Coronary artery (tissue), 2 donors: ENCODE measurements around the gene TMEM51.

Experiments
- DNase-seq: peaks from one replicate; pipeline ENCODE4 v3.0.0-alpha.2; 2017; ENCODE audit warnings: low spot score
- H3K27ac ChIP-seq, 2 donors: fragments of 200-600 bp; sonication (generic); one replicate each; pipeline ENCODE4 v1.5.1; 2016 to 2019
- H3K4me3 ChIP-seq: fragments of 200-600 bp; sonication (generic); 2 replicates; pipeline ENCODE4 v1.5.1; 2016; ENCODE audit warnings: mild to moderate bottlenecking, moderate library complexity
- CTCF ChIP-seq: fragments of 200-600 bp; sonication (generic); IDR thresholded peaks from one replicate; pipeline ENCODE4 v1.5.1; 2019; ENCODE audit warnings: antibody characterized with exemption

TMEM51 gene

DNA sequence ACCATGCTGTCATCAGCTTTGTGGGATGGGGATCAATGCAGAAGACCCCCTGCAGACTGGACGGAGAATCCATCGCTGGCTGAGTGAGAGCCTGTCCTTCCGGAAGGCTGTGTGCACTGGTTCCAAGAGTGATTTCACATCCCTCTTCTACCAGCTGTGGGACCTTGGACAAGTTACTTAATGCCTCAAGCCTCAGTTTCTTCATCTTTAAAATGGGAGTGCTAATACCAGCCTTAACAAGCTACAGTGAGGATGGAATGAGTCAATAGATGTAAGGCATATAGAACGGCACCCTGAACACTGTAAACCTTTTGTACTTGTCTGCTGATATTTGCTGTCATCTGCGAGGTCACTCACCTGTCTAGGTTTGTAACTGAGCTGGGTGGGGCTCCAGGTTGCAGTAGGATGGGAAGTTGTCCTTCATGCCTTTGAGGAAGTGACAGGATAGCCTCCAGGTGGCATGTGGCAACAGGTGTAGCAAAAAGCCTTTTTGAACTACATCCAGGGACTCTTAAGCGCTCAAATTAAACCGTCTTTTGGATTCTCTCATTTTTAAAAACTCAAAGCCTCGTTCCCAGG lies 27.5 kb downstream of the TMEM51 start:
- TF ChIP-seq CTCF, result no peak
- no peak overlapping the region for H3K4me3 ChIP-seq
- no peak for DNase-seq
- H3K27ac ChIP-seq, result no peak overlapping the region

GRCh38 chr1:15181564-15181963 lies 28.0 kb downstream of the TMEM51 start:
- Histone ChIP-seq H3K27ac (no peak overlapping the region), H3K4me3 (no peak overlapping the region)
- DNase-seq, result no peak
- no peak for TF ChIP-seq CTCF

- no peak for DNase-seq
Measured at GRCh38 chr1:15184436-15185241, 31.1 kb downstream of the TMEM51 start.

GRCh38 chr1:15185617-15186016 lies 32.1 kb downstream of the TMEM51 start:
- no peak overlapping the region for H3K4me3 ChIP-seq
- no peak for TF ChIP-seq CTCF
- no peak overlapping the region for H3K27ac ChIP-seq
- DNase-seq, result no peak

More at GRCh38 chr1:15184436-15185241, 31.1 kb downstream of the TMEM51 start:
- Histone ChIP-seq H3K4me3 (no peak overlapping the region), H3K27ac (no peak overlapping the region)
- TF ChIP-seq CTCF, result no peak

GRCh38 chr1:15186073-15186845 lies 32.7 kb downstream of the TMEM51 start:
- H3K27ac ChIP-seq, result no peak overlapping the region
- TF ChIP-seq CTCF, result no peak
- no peak overlapping the region for H3K4me3 ChIP-seq
- no peak for DNase-seq

- Histone ChIP-seq H3K4me3 (no peak overlapping the region), H3K27ac (no peak overlapping the region)
- no peak for TF ChIP-seq CTCF
- no peak for DNase-seq
Measured at GRCh38 chr1:15186846-15187151, 33.3 kb downstream of the TMEM51 start.
